ENCODE results near the gene SRBD1. TPM values are rescaled to one million over a fixed set of nuclear protein-coding genes. Genes with fewer than 3 reads are reported as not detected.

The SRBD1 gene
- polyA plus RNA-seq, 2 of the 4 experiments (the other 2 are of a cell fraction) = 11.0 to 13.7 TPM

DNA sequence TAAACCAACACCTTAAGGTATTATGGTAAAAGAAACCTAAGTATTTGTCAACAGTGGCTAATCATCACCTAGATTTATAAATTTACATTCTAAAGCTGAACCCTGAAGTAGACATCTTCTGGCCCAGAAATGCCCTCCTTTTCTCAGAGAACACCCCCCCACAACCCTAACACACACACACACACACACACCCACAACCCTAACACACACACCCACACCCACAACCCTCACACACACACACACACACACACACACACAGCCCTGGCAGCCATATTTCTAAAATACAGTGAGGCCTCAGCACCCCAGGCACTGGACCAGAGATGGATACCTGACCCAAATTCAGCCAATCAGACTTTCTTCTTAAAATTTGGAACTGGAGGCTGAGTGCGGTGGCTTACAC is 14.3 kb downstream of the SRBD1 start:
- whole genome bisulfite sequencing (ENCODE audit: missing lambda C conversion rate) = 100% methylated on average over 1 of the region's 1 CpG
- no peak for FAIRE-seq

DNA sequence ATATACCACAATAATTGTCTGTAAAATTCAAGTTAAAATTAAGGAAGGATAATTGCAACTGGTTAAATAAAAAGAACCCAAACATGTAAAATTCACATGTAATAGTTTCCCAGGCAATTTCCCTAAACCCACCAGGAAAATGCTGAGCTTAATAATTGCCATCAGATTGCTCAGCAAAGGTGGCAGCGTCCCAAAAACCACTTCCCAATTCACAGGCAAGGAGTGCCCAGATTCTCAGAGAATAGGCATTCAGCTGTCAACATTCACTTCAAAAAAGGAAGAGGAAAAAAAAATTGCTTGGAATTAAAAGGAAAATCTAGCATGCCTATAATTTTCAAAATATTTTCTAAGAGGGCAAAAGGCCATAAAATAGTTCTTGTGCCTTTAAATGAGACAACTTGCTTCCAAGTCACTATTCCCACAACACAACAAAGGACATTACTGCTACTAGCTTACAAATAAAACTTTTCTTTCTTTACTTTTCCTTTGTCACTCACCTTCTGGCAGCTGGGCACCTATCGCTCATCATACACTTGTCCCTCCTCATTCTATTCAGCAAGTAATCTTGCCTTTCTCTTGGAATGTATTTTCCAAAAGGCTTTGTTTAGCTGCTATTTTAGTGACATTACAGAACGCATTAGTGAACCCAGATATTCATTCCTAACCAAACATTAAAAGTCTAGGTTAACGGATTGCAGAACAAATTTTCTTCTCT is 15.2 kb downstream of the SRBD1 start:
- H3K4me2 ChIP-seq = no peak overlapping the region
- H3K4me3 ChIP-seq = no peak overlapping the region
- H3K4me1 ChIP-seq = peaks cover 5% of the 10 kb centered on the region; the same call in 1 of the 3 replicates
- no peak for ATAC-seq
- 80% methylated on average over 4 of the region's 4 CpGs for WGBS (ENCODE audit: missing lambda C conversion rate)
- ChIA-PET CTCF (interaction anchor here (1.2 to 3.7 kb wide), 4 partner anchors 11 to 340 kb away, joined by 3 to 20 read pairs (median 4); partner anchors contain the start of gene SRBD1), POLR2A (no interaction called here)
- no peaks in the 10 kb centered on the region for H3K9me3 ChIP-seq
- no peak for DNase-seq (ENCODE audit: low read depth in 1 of 2, low spot score in 1 of 2)
- no peak overlapping the region for H3K27ac ChIP-seq
- no peak for FAIRE-seq
- TF ChIP-seq, protein P1, sequence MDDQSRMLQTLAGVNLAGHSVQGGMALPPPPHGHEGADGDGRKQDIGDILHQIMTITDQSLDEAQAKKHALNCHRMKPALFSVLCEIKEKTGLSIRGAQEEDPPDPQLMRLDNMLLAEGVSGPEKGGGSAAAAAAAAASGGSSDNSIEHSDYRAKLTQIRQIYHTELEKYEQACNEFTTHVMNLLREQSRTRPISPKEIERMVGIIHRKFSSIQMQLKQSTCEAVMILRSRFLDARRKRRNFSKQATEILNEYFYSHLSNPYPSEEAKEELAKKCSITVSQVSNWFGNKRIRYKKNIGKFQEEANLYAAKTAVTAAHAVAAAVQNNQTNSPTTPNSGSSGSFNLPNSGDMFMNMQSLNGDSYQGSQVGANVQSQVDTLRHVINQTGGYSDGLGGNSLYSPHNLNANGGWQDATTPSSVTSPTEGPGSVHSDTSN (IDR thresholded peaks at IDR 0.05) = no peak
- TF ChIP-seq, protein P2, sequence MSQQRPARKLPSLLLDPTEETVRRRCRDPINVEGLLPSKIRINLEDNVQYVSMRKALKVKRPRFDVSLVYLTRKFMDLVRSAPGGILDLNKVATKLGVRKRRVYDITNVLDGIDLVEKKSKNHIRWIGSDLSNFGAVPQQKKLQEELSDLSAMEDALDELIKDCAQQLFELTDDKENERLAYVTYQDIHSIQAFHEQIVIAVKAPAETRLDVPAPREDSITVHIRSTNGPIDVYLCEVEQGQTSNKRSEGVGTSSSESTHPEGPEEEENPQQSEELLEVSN (IDR thresholded peaks at IDR 0.05; ENCODE audit: borderline replicate concordance, low read depth) = no peak
- TF ChIP-seq CHD4 (IDR thresholded peaks at IDR 0.05; ENCODE audit: borderline replicate concordance) (no peak), KDM5A (IDR thresholded peaks at IDR 0.05) (no peak), HOXA7 (CRISPR knock-in tag; IDR thresholded peaks at IDR 0.05) (no peak), RARB (CRISPR knock-in tag; IDR thresholded peaks at IDR 0.05) (no peak), TP53 (CRISPR knock-in tag; IDR thresholded peaks at IDR 0.05) (no peak)
- TF ChIP-seq, protein P3, sequence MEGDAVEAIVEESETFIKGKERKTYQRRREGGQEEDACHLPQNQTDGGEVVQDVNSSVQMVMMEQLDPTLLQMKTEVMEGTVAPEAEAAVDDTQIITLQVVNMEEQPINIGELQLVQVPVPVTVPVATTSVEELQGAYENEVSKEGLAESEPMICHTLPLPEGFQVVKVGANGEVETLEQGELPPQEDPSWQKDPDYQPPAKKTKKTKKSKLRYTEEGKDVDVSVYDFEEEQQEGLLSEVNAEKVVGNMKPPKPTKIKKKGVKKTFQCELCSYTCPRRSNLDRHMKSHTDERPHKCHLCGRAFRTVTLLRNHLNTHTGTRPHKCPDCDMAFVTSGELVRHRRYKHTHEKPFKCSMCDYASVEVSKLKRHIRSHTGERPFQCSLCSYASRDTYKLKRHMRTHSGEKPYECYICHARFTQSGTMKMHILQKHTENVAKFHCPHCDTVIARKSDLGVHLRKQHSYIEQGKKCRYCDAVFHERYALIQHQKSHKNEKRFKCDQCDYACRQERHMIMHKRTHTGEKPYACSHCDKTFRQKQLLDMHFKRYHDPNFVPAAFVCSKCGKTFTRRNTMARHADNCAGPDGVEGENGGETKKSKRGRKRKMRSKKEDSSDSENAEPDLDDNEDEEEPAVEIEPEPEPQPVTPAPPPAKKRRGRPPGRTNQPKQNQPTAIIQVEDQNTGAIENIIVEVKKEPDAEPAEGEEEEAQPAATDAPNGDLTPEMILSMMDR (IDR thresholded peaks at IDR 0.05) = no peak
- TF ChIP-seq, protein P4, sequence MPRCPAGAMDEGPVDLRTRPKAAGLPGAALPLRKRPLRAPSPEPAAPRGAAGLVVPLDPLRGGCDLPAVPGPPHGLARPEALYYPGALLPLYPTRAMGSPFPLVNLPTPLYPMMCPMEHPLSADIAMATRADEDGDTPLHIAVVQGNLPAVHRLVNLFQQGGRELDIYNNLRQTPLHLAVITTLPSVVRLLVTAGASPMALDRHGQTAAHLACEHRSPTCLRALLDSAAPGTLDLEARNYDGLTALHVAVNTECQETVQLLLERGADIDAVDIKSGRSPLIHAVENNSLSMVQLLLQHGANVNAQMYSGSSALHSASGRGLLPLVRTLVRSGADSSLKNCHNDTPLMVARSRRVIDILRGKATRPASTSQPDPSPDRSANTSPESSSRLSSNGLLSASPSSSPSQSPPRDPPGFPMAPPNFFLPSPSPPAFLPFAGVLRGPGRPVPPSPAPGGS (IDR thresholded peaks at IDR 0.05) = no peak
- TF ChIP-seq, protein P5, sequence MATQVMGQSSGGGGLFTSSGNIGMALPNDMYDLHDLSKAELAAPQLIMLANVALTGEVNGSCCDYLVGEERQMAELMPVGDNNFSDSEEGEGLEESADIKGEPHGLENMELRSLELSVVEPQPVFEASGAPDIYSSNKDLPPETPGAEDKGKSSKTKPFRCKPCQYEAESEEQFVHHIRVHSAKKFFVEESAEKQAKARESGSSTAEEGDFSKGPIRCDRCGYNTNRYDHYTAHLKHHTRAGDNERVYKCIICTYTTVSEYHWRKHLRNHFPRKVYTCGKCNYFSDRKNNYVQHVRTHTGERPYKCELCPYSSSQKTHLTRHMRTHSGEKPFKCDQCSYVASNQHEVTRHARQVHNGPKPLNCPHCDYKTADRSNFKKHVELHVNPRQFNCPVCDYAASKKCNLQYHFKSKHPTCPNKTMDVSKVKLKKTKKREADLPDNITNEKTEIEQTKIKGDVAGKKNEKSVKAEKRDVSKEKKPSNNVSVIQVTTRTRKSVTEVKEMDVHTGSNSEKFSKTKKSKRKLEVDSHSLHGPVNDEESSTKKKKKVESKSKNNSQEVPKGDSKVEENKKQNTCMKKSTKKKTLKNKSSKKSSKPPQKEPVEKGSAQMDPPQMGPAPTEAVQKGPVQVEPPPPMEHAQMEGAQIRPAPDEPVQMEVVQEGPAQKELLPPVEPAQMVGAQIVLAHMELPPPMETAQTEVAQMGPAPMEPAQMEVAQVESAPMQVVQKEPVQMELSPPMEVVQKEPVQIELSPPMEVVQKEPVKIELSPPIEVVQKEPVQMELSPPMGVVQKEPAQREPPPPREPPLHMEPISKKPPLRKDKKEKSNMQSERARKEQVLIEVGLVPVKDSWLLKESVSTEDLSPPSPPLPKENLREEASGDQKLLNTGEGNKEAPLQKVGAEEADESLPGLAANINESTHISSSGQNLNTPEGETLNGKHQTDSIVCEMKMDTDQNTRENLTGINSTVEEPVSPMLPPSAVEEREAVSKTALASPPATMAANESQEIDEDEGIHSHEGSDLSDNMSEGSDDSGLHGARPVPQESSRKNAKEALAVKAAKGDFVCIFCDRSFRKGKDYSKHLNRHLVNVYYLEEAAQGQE (IDR thresholded peaks at IDR 0.05) = no peak
- TF ChIP-seq, protein P6, sequence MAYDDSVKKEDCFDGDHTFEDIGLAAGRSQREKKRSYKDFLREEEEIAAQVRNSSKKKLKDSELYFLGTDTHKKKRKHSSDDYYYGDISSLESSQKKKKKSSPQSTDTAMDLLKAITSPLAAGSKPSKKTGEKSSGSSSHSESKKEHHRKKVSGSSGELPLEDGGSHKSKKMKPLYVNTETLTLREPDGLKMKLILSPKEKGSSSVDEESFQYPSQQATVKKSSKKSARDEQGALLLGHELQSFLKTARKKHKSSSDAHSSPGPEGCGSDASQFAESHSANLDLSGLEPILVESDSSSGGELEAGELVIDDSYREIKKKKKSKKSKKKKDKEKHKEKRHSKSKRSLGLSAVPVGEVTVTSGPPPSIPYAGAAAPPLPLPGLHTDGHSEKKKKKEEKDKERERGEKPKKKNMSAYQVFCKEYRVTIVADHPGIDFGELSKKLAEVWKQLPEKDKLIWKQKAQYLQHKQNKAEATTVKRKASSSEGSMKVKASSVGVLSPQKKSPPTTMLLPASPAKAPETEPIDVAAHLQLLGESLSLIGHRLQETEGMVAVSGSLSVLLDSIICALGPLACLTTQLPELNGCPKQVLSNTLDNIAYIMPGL (CRISPR knock-in tag; IDR thresholded peaks at IDR 0.05; ENCODE audit: borderline replicate concordance) = no peak

More for the DNA sequence above, 14.3 kb downstream of the SRBD1 start:
- H3K4me3 ChIP-seq = no peak overlapping the region
- H3K9me3 ChIP-seq = no peaks in the 10 kb centered on the region
- ChIA-PET POLR2A (no interaction called here), CTCF (interaction anchor here (1.2 to 3.7 kb wide), 5 partner anchors 11 to 616 kb away, joined by 3 to 20 read pairs (median 4); no protein-coding TSS in a partner anchor)
- DNase-seq (ENCODE audit: low read depth in 1 of 2, low spot score in 1 of 2) = no peak
- no peak for ATAC-seq
- TF ChIP-seq JUN (IDR thresholded peaks at IDR 0.05) (no peak), FOSL2 (IDR thresholded peaks at IDR 0.05) (no peak), FOSL2 (CRISPR knock-in tag; IDR thresholded peaks at IDR 0.05) (no peak), MAZ (IDR thresholded peaks at IDR 0.05; ENCODE audit: borderline replicate concordance, low read depth, low read length) (no peak), SREBF2 (IDR thresholded peaks at IDR 0.05) (no peak), HOXB13 (CRISPR knock-in tag; IDR thresholded peaks at IDR 0.05; ENCODE audit: low read depth) (no peak), TFCP2L1 (CRISPR knock-in tag; IDR thresholded peaks at IDR 0.05) (no peak)
- TF ChIP-seq, protein P1 (IDR thresholded peaks at IDR 0.05) = no peak
- TF ChIP-seq, protein P3 (IDR thresholded peaks at IDR 0.05) = no peak
- TF ChIP-seq, protein P7, sequence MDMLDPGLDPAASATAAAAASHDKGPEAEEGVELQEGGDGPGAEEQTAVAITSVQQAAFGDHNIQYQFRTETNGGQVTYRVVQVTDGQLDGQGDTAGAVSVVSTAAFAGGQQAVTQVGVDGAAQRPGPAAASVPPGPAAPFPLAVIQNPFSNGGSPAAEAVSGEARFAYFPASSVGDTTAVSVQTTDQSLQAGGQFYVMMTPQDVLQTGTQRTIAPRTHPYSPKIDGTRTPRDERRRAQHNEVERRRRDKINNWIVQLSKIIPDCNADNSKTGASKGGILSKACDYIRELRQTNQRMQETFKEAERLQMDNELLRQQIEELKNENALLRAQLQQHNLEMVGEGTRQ (IDR thresholded peaks at IDR 0.05) = no peak
- H3K27ac ChIP-seq = no peak overlapping the region
- H3K4me1 ChIP-seq = peaks cover 5% of the 10 kb centered on the region; the same call in 1 of the 3 replicates
- no peak overlapping the region for H3K4me2 ChIP-seq
